SK-N-DZ (cell line): ENCODE data around the gene WNK2.

ENCODE experiments used
- DNase-seq: peaks from one replicate; pipeline ENCODE4 v3.0.0-alpha.2; 2015; ENCODE audit warnings: low spot score

The WNK2 gene

DNA sequence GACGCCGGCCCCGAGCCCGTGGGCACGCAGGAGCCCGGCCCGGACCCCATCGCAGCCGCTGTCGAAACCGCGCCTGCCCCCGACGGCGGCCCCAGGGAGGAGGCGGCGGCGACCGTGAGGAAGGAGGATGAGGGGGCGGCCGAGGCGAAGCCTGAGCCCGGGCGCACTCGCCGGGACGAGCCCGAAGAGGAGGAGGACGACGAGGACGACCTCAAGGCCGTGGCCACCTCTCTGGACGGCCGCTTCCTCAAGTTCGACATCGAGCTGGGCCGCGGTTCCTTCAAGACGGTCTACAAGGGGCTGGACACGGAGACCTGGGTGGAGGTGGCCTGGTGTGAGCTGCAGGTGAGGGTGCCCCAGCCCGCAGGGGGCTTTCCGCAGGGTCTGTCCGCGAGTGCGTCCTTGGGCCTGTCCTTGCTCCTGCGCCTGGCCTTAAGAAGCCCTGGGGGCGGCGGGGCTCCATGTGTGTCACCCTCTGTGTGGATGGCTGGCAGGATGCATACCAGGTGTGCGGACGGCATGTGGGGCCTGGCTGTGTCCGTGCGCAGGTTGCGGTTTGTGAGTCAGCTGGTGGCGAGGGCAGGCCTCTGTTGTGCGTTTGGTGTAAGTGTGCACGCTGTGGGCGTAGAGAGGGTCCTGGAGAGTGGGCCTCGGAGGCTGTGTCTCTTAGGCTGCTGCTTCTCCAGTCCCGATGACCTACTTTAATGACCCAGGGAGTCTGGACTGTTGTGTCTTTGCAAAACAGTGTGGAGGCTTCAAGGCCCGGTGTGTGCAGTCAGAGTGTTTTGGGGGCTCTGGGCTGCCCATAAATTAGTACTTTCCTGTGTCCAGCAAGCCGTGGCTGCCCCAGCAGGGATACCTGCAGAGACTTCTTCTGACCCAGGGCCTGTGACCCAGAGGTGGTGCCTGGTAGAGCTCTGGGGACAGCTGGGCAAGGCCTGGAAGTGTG, 1.6 kb downstream of the WNK2 start:
- DNase-seq: no peak

DNA sequence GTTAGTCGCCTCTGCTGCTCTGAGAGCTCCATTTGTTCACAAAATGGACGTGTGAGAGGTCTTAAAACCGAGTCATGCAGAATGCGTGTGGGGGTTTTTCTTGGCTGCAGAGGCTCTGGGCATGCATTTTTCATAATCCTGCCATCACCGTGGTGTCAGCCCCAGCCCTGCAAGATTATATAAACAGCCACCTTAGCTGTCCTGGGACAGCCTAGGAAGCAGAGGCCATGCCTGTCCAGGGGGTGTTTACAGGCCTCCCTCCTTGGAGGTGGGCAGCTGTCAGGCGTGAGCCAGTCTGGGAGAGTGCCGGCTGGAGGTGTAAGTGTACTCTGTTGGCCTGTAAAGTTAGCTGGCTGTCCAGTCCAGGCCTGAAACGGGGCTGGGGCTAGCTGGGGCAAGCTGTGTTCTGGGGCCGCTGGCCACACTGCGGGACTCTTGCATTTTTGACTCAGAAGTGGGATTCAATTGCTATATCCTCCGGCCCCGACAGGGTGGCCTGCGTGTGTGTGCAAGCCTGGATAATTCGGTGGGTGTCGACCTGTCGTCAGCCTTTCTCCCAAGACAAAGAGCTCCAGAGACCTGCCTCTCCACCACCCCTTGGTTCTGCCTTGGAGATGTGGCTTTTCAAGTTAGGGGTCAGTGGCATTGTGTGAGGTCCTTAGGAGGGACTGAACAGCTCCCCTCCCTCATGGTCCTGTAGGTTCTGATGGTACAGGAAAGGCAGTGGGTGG, 2.4 kb downstream of the WNK2 start:
- DNase-seq: no peak

DNA sequence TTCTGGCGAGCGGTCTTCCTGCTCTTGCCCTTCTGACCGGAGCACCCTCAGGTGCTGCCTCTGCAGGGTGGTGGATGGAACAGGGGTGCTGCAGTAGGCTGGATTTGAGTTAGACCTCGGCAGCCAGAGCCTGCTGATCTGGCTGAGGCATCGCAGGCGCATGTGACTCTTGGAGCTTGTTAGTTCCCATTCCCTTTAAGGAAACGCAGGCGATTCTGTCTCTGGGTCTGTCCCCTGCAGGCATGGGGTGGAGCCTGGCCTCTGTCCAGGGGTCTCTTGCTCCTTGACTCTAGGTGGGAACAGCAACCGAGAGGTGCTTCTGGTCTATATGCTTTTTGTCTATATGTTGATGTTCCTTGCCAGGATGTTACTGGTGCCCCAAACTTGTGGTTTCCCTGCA, 3.1 kb downstream of the WNK2 start:
- no peak for DNase-seq

DNA sequence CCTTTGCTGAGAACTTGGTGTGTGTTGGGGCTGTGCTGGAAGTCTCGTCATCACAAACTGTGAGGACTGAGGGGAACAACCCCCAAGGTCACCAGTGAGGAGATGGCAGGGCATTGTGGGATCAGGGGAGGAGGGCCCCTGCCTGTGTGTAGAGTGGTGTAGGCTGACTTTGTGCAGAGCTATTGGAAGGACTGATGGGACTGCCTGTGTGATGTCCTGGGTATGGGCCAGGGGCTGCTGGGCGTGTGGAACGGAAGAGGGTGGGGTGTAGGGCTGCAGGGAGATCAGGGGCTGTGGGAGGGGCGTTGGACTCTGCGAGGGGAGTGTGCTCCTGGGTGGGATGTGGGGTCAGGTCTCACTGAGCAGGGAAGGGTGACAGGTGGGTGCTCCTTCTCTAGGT, 3.6 kb downstream of the WNK2 start:
- DNase-seq: no peak

DNA sequence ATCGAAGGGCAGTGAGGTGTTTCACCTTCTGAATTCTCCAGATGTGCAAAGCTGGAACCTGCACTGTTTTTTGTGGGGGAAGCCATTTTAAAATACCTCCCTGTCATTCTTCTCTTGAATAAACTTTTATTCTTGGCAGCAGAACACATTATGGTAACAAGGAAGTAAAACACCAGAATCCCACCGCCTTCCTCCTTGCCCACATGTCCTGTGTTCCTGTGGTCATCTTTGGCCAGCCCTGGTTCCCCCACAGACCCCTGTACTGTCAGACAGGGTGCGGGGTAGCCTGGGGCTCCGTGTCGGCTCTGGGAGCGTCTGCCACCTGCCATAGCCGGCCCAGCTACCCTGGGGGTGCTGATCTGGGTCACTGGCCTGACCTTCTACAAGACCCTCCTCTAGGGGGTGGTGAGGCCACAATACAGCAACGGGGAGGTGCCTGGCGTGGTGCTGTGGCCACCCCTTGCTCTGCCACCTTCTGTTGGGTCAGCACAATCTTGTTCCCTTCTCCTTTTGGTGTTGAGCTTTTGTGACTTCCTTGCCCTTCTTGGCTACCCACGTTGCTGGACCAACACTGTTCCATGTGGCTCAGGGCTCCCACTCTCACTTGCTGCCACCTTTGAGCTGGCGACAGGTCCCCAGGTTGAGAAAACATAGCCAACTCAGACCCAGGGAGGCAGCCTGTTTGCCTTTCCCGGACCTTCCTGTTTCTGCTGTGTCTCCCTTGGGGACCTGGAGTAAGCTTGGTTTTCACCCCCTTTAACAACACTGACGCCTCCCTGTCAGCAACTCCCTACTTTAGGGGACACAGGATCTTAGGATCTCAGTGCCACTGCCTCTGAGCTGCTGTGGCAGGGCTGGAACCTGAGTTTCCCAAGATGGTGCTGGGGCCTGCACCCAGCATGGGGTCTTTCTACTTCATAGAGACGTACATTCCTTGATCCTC, 4.8 kb downstream of the WNK2 start:
- DNase-seq: no peak

DNA sequence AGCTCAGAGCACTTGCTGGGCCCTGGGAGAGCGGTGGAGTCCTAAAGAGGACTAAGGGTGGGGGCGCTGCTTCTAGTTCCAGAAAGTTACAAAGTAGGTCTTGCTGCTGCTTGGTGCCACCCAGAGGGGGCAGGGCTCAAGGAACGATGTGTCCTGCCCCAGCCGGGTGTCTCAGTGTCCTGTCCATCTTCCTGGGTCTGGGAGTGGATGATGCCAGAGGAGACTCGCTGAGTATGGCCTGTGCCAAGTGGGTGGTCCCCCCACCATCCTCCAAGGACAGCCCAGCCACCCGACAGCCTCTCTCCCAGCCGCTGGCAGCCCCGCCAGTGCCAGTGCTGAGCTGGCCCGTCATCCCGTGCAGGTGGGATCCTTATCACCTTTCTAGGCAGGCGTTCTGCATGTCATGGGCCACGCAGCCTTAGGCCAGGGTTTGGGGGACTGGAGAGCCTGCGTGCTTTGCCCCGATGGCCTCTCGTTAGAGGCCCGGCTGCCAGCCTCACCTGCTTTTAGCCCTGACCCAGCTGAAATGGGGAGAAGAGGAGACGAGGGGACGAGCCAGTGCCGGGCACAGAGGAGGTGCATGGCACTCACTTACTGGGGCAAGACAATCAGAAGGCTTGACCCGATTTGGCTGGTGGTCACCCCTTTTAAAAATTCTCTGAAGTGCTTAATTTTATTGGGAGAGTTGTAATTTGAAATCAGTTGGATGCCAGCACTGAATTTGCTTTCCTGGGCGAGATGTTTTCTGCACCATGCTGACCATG, 5.6 kb downstream of the WNK2 start:
- DNase-seq: no peak

DNA sequence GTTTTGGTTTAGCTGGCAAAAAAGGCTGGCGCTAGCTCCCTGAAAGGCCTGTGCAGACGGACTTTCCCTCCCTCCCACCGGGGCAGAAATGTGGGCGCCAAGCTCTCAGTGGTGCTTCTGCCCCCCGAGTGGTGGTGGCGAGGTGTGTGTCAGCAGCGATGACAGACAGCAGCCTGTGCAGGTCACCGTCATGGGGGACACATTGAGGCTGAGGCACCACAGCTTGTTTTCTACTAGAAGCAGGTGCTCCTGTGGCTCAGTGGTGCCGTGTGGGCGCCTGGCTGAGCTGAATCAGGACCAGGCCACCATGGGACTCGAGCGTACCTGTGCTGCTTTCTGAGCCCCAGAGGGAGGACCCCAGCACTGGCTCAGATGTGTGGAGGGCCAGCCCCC, 6.2 kb downstream of the WNK2 start:
- no peak for DNase-seq

DNA sequence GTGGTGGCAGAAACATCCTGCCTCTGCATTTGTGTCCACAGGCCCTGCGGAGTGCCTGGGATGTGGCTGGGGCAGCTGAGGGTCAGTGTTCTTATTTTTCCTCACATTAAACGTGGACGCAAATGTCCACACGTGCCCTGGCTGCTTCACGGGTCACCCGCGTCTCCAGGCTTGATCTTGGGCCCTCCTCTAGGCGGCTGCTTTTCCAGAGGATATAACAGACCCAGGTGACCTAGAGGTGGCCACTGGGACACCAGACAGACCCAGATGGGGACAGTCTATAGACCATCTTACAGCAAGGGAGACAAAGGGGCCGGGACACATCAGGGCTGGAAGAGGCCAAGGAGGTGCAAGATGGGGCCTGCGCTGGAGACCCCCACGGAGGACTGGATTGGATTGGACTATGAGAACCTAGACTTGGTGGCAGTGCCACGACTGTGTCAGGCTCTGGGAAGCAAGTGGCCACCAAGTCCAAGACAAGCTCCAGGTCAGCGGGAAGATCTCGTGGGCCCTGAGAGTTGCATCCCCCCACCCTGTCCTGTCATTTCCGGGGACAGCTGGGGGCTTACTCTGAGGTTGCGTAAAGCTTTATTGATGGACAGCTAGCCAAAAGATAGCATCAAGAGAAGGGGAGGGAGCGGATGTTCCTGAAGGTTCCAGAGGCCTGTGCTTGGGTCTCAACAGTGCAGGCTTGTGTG, 6.9 kb downstream of the WNK2 start:
- DNase-seq: no peak

DNA sequence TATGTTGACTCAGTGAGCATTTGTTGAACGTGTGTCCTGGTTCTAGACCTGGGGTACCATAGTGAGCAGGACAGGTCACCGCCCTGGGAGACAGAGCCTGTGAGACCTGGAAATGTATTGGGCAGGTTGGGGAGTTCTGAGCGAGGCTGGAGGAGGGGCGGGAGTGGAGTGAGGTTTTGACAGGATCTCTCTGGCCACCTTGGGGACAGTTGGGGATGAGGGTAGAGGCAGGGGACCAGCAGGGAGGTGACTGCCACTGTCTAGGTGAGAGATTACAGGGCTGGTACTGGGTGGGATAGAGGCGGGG, 7.4 kb downstream of the WNK2 start:
- no peak for DNase-seq

DNA sequence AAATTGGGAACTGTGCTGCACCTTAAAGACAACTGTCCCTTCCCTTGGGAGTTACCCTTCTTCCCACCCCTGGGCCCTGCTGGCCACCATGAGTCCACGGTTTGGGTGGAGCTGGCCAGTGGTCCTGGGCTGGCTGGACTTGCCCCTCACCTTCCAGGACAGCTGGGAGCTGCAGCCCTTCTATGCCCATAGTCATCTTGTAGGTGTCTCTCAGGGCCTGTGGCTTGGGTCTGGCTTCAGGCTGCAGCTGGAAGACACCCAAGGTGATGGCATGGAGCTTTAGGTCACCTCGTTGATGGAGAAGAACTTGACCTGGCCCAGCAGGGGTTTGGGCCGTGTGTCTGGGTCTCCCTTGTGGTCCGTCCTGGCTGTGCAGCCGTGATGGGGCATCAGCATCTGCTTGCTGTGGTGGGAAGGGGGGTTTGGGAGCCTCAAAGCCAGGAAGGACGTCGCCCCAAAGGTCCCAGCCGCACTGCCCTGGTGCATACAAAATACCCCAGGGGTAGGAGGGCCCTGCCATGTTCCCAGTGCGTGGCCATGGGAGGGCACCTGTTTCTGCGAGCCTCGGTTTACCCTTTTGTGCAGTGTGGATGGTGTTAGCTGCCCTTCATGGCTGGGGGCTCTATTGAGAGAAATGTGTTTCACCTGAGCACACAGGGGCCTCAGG, 8.9 kb downstream of the WNK2 start:
- no peak for DNase-seq

DNA sequence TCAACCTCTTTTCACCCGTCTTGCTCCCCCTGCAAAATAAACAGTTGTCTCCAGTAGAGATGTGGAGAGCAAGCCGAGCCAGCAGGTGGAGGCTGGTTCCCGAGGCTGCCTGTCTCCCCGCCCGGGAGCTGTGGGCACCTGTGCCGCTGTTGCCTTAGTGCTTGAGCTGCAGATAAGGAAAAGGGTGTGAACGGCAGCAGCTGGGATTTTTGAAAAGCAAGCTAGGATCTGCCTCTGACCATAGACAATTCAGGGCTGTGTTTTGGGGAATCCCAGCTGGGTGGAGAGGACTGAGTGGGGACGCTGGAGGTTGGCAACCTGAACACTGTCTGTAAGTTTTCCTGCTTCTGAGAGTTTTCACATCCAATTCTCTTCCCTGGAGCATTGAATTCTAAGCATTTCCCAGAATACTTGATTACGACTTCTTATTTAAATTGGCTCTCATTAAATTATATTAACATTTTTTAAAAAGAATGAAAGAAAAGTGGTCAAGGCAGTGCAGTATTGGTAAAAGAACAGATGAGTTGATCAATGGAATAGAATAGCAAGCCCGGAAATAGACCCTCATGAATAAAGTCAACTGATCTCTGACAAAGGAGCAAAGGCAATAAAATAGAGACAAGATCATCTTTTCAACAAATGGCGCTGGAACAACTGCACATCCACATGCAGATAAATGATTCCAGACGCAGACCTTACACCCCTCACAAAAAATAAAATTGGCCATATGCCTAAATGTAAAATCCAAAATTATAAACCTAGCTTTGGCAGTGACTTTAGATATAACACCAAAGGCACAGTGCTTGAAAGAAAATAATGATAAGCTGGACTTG, 9.7 kb downstream of the WNK2 start:
- DNase-seq: no peak

DNA sequence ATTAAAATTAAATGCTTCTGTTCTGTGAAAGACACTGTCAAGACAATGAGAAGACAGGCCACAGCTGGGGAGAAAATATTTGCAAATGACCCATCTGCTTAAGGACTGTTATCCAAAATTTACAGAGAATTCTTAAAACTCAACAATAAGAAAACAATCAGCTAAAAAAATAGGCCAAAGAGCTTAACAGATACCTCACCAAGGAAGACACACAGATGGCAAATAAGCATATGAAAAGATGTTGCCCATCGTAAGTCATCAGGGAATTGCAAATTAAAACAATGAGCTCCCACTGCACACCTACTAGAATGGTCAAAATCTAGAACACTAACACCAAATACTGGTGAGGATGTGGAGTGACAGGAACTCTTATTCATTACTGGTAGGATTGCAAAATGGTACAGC, 10.3 kb downstream of the WNK2 start:
- DNase-seq: no peak

DNA sequence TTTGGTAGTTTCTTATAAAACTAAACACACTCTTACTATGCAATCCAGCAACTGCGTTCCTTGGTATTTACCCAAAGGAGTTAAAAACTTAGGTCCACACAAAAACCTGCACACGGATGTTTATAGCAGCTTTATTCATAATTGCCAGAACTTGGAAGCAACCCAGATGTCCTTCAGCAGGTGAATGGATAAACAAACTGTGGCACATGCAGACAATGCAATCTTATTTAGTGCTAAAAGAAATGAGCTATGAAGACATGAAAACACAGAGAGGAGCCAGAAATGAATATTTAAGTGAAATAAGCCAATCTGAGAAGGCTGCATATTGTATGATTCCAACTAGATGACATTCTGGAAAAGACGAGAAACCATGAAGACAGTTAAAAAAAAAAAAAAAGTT, 10.7 kb downstream of the WNK2 start:
- no peak for DNase-seq

DNA sequence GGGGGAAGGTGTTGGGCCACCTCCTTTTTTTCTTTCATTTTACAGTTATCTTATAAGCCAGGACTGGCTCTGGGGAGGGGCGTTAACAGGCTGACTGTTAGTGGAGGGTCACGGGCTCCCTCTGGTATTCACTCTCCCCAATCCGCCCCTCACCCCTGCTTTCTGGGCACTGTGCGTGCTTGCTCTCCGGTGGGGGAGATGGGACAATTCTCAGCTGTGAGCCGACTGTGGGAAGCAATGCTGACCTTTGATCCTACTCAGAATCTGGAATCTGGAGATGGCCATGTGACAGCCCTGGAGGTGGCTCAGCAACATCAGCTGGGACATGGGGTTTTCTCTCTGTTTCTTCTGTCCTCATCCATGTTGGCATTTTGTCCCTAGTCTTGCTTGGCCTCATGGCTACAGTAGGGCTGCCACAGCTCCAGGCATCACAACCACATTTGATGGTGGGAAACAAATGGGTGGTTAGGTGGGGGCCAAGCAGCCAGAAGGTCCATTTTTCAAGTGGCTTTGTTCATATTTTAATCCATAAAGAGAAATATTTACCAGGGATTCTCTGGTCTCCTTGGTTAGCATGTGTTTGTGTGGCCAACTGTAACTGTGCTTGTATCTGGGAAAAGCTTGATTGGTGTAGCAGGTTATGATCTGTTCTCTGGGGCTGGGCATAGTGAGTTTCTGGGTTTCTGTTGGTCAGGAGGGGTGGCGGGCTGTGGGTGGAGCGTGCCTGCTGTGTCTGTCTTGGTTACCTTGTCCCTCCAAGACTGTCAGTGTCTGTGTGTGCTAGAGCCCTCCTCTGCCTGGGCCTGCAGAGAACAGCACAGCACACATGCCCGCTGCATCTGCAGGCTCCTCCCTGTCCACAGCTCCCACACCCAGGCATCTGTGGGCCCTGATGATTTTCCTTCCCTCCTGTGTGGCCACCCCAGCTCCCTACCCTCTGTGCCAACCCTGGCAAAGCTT, 12.4 kb downstream of the WNK2 start:
- no peak for DNase-seq

DNA sequence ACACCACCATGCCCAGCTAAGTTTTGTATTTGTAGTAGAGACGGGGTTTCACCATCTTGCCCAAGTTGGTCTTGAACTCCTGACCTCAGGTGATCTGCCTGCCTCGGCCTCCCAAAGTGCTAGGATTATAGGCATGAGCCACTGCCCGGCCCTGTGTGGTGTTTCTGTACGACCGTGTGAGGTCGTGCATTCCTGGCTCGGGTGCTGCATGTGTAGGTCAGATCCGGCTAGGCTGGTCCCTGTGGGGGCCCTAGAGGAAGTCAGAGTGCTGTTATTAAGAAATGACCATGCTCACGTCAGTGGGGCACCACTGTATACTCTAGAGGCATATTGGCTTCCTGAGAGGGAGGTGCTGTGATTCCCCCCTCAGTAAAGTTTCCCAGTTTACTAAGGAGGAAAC, 13.7 kb downstream of the WNK2 start:
- DNase-seq: no peak

DNA sequence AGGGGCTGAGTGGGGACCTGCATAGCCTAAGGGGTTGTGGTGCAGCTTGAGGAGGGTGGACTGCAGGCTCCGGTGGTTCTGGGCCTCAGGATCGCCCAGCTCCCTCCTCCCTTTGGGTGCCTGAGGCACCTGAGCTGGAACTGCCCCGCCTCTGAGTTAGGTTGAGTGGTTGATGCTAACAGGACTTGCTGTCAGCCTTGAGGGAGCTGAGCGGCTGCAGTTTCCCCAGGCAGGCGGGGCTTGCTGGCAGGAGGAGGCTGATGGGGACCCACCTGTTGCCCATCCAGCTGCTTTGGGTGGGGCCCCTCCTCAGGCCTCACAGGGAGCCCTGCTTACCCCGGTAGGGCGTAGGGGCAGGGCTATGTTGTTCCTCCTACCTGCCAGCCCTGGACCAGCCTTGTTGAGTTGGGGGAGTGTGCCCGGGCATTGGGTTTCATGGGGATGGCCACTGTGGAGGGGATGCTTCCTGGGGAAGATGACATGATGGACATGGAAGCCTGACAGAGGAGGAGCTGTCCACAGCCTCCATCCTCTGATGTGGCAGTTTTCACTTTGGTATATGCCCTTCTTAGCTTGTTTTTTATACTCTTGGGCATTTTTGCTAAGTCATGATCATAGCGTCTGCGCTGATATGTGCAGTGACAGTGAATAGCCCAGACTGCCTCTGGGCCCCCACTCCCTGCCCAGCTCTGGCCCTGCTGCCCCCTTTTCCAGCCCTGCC, 14.3 kb downstream of the WNK2 start:
- DNase-seq: no peak
